Activated naive CD8-positive, alpha-beta T cell treated with anti-CD3 and anti-CD28 coated beads, Interleukin-2, amount 50 U/mL, for 16 hours (primary cell): Measurements from ENCODE around the gene MPDZ.

Experiments used
- DNase-seq: peaks from one replicate; pipeline ENCODE4 v3.0.0-alpha.2; 2020; ENCODE audit warnings: low read depth, low spot score

MPDZ gene

GRCh38 chr9:13137426-13137825, 142.1 kb downstream of the MPDZ start:
- DNase-seq: no peak

DNA sequence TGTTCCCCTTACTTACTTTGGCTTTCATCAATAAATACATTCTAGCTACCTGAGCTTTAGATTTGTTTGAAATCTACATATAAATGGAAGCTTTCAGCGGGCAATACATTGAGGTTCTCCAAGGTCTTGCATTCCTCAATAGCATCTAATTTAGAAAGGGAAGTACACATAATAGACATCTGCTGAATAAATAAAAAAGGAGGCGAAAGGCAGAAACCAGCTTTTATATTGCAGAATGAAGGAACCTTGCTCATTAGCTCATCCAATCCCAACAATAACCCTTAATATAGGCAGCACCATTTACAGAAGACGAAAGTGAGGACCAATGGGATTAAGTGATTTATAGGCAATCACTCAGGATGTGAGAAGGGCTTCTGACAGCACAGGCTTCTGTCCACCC, 147.5 kb downstream of the MPDZ start:
- no peak for DNase-seq

GRCh38 chr9:13131416-13131815, 148.1 kb downstream of the MPDZ start:
- no peak for DNase-seq

GRCh38 chr9:13128266-13128860, 151.1 kb downstream of the MPDZ start:
- DNase-seq: no peak

- no peak for DNase-seq
Measured at GRCh38 chr9:13127131-13127530, 152.4 kb downstream of the MPDZ start.

GRCh38 chr9:13125261-13125660, 154.2 kb downstream of the MPDZ start:
- DNase-seq: no peak

GRCh38 chr9:13122756-13123369, 156.6 kb downstream of the MPDZ start:
- no peak for DNase-seq

DNA sequence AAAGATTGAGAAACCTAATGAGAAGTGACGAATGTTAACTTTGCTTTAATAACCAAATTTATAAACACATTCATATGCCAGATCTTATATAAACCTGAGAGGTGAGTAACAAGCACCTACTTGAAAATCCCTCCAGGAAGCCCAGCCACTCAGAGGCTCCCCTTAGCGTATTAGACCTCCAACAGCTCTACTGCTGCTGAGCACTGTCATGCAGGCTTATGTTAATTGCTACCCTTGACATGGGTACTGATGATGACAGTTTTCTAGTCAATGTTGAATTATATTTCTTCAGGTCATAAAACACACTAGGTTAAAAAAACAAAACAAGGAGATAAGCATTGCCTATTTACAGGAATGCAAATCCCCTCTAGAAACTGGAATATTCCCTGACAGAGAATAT, 161.2 kb downstream of the MPDZ start:
- no peak for DNase-seq

DNA sequence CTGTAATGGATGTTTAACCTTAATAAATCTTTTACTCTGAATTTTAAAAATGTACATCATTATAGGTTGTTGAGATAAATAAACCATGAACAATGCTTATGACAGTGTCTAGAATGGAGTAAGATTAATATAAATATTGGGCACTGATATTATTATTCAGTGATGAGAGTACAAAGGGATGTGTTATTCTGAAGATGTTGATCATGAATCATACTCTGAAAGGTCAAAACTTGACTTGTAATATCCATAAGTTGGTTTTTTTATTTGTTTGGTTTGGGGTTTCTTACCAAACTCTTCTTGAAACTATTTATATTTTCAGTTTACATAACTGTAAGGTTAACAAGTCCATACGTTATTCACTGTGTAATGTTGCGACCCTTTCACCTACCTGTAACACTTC, 163.2 kb downstream of the MPDZ start:
- DNase-seq: no peak

DNA sequence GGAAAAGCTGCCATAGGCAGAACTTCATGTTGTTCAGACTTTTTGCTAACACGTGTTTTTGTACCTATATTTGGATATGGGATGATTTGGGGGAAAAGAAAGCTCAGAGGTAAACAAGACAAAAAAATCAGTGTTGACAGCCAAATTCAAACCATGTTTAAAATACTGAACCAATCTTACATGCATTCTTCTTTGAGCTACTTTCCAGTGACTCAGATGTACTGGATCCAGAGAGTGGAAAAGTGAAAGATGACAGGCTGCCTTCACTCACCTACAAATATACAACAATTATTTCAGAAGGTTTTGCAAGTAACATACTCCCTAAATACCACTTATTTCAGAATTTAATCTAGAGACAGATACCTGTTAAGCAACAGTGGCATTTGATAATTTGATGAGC, 165.7 kb downstream of the MPDZ start:
- no peak for DNase-seq

- no peak for DNase-seq
Measured at GRCh38 chr9:13113216-13113615, 166.3 kb downstream of the MPDZ start.

DNA sequence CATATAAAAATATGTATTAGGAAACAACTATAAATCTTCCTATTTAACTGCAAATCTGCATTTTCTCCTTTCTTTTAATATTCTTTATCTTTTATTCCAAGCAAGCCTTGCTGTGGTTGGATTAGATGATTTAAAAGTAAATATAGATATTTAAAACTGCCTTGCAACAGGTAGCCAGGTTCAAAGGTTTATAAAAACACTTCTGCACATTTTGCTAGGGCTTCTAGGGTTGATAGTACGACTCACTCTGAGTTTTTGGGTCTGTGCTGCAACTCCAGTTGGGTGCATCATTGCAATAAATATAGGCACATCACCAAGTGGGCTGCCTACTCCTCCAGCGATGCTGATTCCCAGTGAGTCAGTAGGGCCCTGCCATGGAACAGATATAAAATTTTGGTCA, 167.7 kb downstream of the MPDZ start:
- no peak for DNase-seq

DNA sequence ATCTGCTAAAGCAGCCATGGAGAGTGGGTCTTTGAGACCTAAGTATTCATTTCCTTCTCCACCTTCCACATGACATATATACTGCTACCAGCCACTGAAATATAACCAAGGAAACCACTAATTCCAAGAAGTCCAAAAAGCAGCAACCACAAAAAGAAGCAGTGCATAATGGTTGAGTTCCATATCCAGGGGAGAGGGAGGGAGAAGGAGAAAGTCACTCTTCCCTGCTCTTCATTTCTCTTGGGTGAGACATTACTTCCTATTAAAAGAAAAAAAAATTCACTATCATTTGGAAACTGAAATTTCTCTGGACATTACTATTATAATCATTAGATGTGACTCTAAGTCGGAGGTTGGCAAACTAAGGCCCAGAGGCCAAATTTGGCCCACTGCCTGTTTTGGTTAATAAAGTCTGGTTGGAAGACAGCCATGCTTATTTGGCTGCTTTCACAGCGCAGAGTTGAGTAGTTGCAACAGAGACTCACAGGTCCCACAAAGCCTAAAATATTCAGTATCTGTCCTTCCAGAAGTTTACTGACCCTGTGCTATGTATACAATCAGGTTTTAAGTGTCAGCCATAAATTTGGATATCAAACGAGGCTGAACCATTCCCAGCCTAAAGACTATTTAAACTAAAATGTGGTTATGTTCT, 168.6 kb downstream of the MPDZ start:
- DNase-seq: no peak

- DNase-seq: no peak
Measured at GRCh38 chr9:13109781-13110180, 169.7 kb downstream of the MPDZ start.

DNA sequence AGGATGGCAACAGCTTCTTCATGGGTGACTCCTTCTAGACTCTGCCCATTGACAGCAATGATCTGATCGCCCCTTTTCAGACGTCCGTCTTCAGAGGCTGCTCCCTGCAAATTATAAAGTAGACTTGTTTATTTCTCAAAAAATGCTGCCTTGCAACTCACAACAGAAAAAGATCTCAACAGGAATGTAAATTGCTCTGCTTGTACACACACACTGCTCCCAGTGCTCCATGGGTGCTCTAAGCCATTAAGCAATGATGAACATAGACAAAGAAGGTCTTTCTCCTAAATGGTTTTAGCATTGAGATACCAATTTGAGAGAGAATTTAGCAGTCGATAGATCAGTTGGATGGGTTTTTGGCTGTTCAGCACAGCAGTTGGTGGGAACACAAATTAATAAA, 172.5 kb downstream of the MPDZ start:
- DNase-seq: no peak

DNA sequence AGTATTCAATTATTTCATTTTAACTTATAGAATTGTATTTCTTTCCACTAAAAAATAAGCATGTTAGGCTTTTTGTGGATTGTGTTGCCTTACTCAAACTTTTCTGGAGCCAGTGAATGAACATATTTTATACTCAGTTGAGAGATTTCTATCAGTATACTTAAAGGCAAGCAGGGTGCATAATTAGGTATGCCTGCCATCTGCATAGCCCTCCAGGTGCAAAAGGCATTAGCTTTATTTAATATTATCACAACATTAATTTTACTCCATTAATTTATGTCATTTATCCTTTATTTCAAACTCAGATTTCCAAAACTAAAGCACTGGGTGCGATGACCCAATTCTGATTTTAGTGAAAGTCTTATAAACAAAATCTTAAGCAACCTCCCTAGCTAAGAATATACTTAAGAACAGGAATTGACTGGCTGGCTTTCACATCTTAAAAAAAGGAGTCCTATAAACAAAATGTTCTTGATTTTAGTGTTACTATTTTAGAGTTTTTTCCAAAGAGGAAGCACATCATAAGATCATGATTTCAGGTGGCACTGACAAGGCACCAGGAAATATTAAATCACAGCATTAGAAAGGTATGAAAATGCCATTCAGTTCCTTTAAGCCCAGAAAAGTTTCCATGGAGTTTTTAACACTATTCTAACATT, 178.4 kb downstream of the MPDZ start:
- DNase-seq: no peak

DNA sequence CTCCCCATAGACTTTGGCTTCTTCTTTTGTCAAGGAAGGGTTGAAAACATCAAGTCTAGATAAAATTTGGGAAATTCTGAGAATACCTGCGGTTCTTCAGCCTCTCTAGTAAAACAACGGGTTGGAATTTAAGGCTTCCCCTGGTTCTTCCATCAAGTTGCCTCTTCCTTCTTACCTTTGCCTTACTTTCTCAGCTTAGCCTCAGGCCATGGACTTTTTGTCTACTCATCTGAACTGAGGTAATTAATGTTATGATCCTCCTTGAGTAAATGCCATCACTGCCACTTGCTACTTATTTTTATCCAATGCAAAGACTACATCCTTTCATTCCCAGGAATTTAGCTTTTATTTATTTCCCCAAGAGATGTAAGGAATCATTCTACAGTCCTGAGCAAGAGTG, 184.4 kb downstream of the MPDZ start:
- no peak for DNase-seq

DNA sequence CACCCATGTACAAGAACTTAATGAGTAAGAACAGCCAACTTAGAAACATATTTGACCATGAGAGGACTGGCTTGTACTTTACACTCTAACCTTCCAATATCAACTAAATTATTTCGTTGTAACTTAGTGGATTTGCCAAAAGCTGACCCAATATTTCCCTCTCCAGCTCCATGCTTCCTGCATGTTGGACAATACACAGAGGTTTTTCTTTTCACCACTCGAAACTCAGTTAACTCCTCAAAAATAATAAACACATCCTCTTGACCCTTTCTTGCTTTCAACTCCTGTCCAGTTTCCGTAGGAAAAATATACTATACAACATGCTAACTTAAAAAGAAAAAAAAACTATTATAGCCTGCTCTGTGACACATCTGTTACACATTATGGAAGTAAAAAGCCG, 188.9 kb downstream of the MPDZ start:
- DNase-seq: no peak

GRCh38 chr9:13089666-13090065, 189.8 kb downstream of the MPDZ start:
- DNase-seq: no peak

DNA sequence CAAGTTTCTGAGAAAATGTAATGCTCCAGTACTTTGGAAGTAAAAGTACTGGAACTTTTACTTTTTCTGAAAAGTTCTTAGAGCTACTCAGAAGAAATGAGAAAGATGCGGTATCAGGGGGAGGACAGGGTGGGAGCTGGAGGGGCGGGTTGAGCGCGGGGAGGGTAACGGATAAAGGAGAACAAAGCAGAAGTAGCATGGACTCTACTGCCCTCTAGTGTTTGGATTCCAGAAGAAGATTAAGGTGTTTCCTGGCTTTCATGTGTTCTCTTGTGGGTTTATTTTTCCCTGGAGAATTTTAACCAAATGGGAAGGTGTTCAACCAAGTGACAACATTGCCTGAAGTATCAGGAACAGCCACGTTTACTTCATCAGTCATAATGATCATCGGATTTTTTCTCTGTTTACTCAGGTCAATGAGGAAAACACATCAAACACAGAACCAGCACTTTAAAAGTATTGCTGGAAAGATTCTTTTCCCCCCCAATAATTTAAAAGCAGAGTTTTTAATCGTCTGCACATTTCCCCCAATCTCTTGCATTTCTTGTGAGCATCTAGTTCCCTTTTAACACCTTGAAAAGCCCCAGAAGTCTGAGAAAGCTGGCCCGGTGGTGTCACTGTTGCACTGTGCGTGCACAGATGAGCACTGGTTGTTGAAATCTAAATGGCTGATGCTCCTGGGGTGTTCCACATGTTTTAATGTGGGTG, 190.6 kb downstream of the MPDZ start:
- no peak for DNase-seq

DNA sequence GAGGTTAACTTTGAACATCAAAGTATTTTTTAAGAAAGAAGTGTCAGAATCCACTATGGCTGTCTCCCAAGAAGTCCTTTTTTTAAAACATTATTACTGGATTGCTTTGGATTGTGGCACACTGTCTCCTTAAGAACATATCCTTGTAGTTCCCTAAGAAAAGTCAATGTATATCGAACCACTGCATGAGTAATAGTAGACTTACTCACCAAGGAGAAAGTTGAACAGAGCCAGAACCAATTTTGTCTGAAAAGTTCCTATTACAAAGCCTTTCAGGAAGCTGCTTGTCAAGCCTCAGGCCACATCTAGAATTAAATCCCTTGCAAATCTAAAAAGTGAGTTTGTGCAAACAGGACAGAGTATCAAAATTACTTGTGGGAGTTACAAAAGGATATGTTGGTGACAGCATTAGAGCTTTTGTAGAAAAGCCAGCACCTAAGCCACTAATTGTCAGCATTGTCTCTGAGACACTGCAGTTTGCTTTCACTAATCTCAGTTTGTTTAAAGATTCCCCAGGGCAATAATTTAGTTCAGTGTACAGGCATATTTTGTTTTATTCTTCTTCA, 195.4 kb downstream of the MPDZ start:
- DNase-seq: no peak

DNA sequence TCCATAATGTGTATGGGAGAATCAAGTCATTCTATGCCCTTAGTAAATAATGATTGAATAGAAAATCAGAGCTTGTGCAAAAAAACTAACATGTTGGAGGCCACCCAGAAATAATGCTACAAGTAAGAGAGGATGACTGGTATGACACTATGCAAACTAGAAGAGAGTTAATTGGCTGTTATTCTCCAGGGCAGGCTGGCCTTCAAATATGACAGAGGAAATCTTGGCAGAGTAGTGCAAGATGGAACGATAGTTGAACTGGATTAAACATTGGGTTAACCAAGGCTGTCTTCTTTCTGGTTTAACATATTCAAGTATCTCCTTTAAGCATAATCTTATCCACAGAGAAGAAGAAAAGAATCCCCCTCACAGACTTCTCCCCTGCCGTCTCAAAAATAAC, 196.1 kb downstream of the MPDZ start:
- DNase-seq: no peak
